GM12878 (cell line): ENCODE data around the gene MYMK. TPM values are rescaled to one million over a fixed set of nuclear protein-coding genes. Genes with fewer than 3 reads are reported as not detected.

Experiments used
- ATAC-seq: fragments of 200-7000 bp; cut with Tn5 transposase; 3 replicates; pipeline ENCODE4 v1.9.1; 2020; ENCODE audit warnings: mild to moderate bottlenecking, moderate library complexity
- BruUV-seq: library from RNA; stranded (reverse); fragments of 400-500 nt; replicated peaks from 2 replicates; lab custom pipeline; 2021; lab: Mats Ljungman, UMichigan
- CTCF ChIA-PET: fragments of 300-600 bp; sonication (Branson Sonifier 250); formaldehyde crosslinking; extraction: SDS; loops from one replicate; lab custom pipeline; 2021; ENCODE audit warnings: inconsistent platforms; lab: Yijun Ruan, JAX
- POLR2A ChIA-PET: fragments of 350-600 bp; formaldehyde crosslinking; extraction: SDS; loops from one replicate; lab custom pipeline; 2021; ENCODE audit warnings: inconsistent platforms; lab: Charles Lee
- RAD21 ChIA-PET: fragments of 300-600 bp; sonication (Branson Sonifier 250); formaldehyde crosslinking; loops from one replicate; lab custom pipeline; 2023; ENCODE audit warnings: antibody characterized with exemption; ENCODE audit not compliant: unreplicated experiment; lab: Charles Lee
- SMC1A ChIA-PET: fragments of 300-600 bp; sonication (Branson Sonifier 250); formaldehyde crosslinking; loops from one replicate; lab custom pipeline; 2023; ENCODE audit not compliant: unreplicated experiment, uncharacterized antibody; lab: Charles Lee
- DNase-seq: peaks from one replicate; pipeline ENCODE4 v3.0.0-alpha.2; 2011; ENCODE audit warnings: low read depth, low spot score
- FAIRE-seq: peaks from 3 replicates; lab custom pipeline; 2011; peaks lifted over from hg19 to GRCh38; lab: Jason Lieb, UNC
- H2AFZ ChIP-seq: 2 replicates; pipeline ENCODE4 v1.6.0; 2011; ENCODE audit warnings: low read depth, low read length, control low read depth; ENCODE audit not compliant: control insufficient read depth
- H3K27ac ChIP-seq: 2 replicates; pipeline ENCODE4 v1.5.1; 2011; ENCODE audit warnings: control low read depth; ENCODE audit not compliant: control insufficient read depth, insufficient read depth
- H3K27me3 ChIP-seq, 2 experiments: replicated peaks in 1 of 2; 2 replicates each; pipeline versions ENCODE4 v1.6.0 to v1.6.1; 2011; ENCODE audit warnings: low read length in 1 of 2; ENCODE audit not compliant: control insufficient read depth in 2 of 2, insufficient read depth in 2 of 2
- H3K36me3 ChIP-seq, 2 experiments: 2 replicates each; pipeline ENCODE4 v1.5.1; 2011; ENCODE audit warnings: low read length in 1 of 2; ENCODE audit not compliant: control insufficient read depth in 2 of 2, insufficient read depth in 2 of 2
- H3K4me1 ChIP-seq: 2 replicates; pipeline ENCODE4 v1.6.1; 2011; ENCODE audit warnings: mild to moderate bottlenecking, low read length, moderate library complexity, mixed read lengths; ENCODE audit not compliant: control insufficient read depth, insufficient read depth
- H3K4me2 ChIP-seq: 2 replicates; pipeline ENCODE4 v1.6.0; 2011; ENCODE audit warnings: control low read depth; ENCODE audit not compliant: control insufficient read depth, insufficient read depth
- H3K4me3 ChIP-seq: fragments of 200-600 bp; sonication (generic); 2 replicates; pipeline ENCODE4 v1.5.1; 2016
- H3K79me2 ChIP-seq: 2 replicates; pipeline ENCODE4 v1.6.0; 2011; ENCODE audit warnings: low read length; ENCODE audit not compliant: control insufficient read depth, insufficient read depth
- H3K9ac ChIP-seq: 2 replicates; pipeline ENCODE4 v1.8.0; 2011; ENCODE audit warnings: low read length, control low read depth, mixed read lengths; ENCODE audit not compliant: control insufficient read depth, insufficient read depth
- H3K9me3 ChIP-seq: replicated peaks from 3 replicates; pipeline ENCODE4 v1.5.1; 2011; ENCODE audit warnings: mild to moderate bottlenecking, low read length; ENCODE audit not compliant: control insufficient read depth, insufficient read depth
- H4K20me1 ChIP-seq: 2 replicates; pipeline ENCODE4 v1.6.0; 2011; ENCODE audit not compliant: control insufficient read depth, insufficient read depth
- CBFB ChIP-seq: IDR thresholded peaks from 2 replicates; pipeline ENCODE4 v1.6.1; 2016; ENCODE audit warnings: antibody characterized with exemption, low read depth
- MYC ChIP-seq: IDR thresholded peaks from 2 replicates; pipeline ENCODE4 v1.6.1; 2011; ENCODE audit warnings: mild to moderate bottlenecking, low read length, moderate library complexity, inconsistent platforms; ENCODE audit not compliant: insufficient read depth, insufficient replicate concordance, insufficient read length, severe bottlenecking
- NBN ChIP-seq: fragments of 450-650 bp; IDR thresholded peaks from 2 replicates; pipeline ENCODE4 v1.6.1; 2016
- NR2C2 ChIP-seq: IDR thresholded peaks from 2 replicates; pipeline ENCODE4 v1.6.1; 2011; ENCODE audit warnings: borderline replicate concordance, low read depth; ENCODE audit not compliant: control insufficient read depth, insufficient read length
- PML ChIP-seq: IDR thresholded peaks from 2 replicates; pipeline ENCODE4 v1.6.1; 2012; ENCODE audit warnings: low read length, inconsistent platforms
- SRF ChIP-seq, 2 experiments: IDR thresholded peaks; 2 replicates each; pipeline ENCODE4 v1.6.1; 2011; ENCODE audit warnings: low read depth in 2 of 2, low read length in 2 of 2, mild to moderate bottlenecking in 1 of 2, moderate library complexity in 1 of 2
- STAT3 ChIP-seq: IDR thresholded peaks from 2 replicates; pipeline ENCODE4 v1.6.1; 2011; ENCODE audit warnings: low read depth, low read length, improper control_type of control experiment
- TCF7 ChIP-seq: IDR thresholded peaks from 2 replicates; pipeline ENCODE4 v1.6.1; 2014; ENCODE audit warnings: antibody characterized with exemption, borderline replicate concordance
- ZBTB40 ChIP-seq: fragments of 450-650 bp; IDR thresholded peaks from 2 replicates; pipeline ENCODE4 v1.6.1; 2016; ENCODE audit warnings: mild to moderate bottlenecking, moderate library complexity, borderline replicate concordance
- ZNF24 ChIP-seq: fragments of 450-650 bp; IDR thresholded peaks from 2 replicates; pipeline ENCODE4 v1.6.1; 2017; ENCODE audit warnings: antibody characterized with exemption, mild to moderate bottlenecking
- ZNF274 ChIP-seq: IDR thresholded peaks from one replicate; pipeline ENCODE4 v1.8.0; 2011; ENCODE audit not compliant: insufficient read length, insufficient read depth
- WGBS: methylation state at CpG from one replicate; pipeline ENCODE4 v1.1.6; 2016; ENCODE audit warnings: low lambda C conversion rate; ENCODE audit not compliant: insufficient replicate concordance, insufficient coverage; ENCODE audit errors: missing lambda C conversion rate; 5-methylcytosine and 5-hydroxymethylcytosine counted together
- in situ Hi-C: fragments of 300-500 bp; cut with MboI; formaldehyde crosslinking; loops from 9 replicates; pipeline ENCODE4 v1.14.3; 2018; ENCODE audit warnings: mixed read lengths
- intact Hi-C: fragments of 100-400 bp; cut with micrococcal nuclease; formaldehyde crosslinking; loops from one replicate; pipeline ENCODE4 v1.14.2; 2022; ENCODE audit not compliant: unreplicated experiment
- polyA plus RNA-seq, 11 experiments: library from polyadenylated mRNA; depleted of rRNA in 4 of 11; unstranded in 6 of 11; stranded (reverse) in 5 of 11; fragments of >200 nt; fragmentation: Nextera tagmentation in 4 of 11; fragmentation: Illumina TruSeq in 1 of 11; extraction: Ambion mirVana in 4 of 11; extraction: Trizol in 1 of 11; gene quantifications; 1 replicate in 1 of 11; 2 replicates in 10 of 11; pipeline versions ENCODE4 v1.2.1 to v1.2.3, GENCODE V29; 2011 to 2016; ENCODE audit warnings: inconsistent platforms in 2 of 11, missing spikeins in 2 of 11, low read depth in 1 of 11
- total RNA-seq, 4 experiments: library from RNA; depleted of rRNA in 3 of 4; stranded (reverse); fragments of >200 nt in 3 of 4; fragmentation: Illumina TruSeq in 1 of 4; extraction: Trizol in 1 of 4; gene quantifications; 2 replicates each; pipeline versions ENCODE4 v1.2.1 to v1.2.3, GENCODE V29; 2013 to 2021

The MYMK gene
- total and polyA plus RNA-seq, 10 of the 15 experiments (the other 5 are each of a cell fraction or from before 2014, with no cell fraction given), result not detected

- POLR2A ChIA-PET, result interaction anchor here (0.6 kb wide), 1 partner anchor 20 kb away, joined by 3 read pairs; no protein-coding TSS in a partner anchor
- CTCF ChIA-PET, result no interaction called here
- H3K4me1 ChIP-seq, result no peaks in the 10 kb centered on the region; the same call in 1 of the 2 replicates
- peaks cover 8% of the 10 kb centered on the region in 2 experiments; a peak in 2 of 4 replicates for H3K27me3 ChIP-seq
- no peaks in the 10 kb centered on the region for H4K20me1 ChIP-seq
- H3K9me3 ChIP-seq, result no peaks in the 10 kb centered on the region
- no peak for TF ChIP-seq TCF7
- TF ChIP-seq STAT3, result no peak
- no peak for TF ChIP-seq ZNF274
- TF ChIP-seq ZNF24, result no peak
- no peak for TF ChIP-seq MYC
- no peak for TF ChIP-seq ZBTB40
- TF ChIP-seq SRF (IDR thresholded peaks at IDR 0.05; ENCODE audit: low read depth in 2 of 2, low read length in 2 of 2), result no peak
- TF ChIP-seq PML, result no peak
- TF ChIP-seq NR2C2, result no peak
- TF ChIP-seq CBFB, result no peak
- TF ChIP-seq NBN, result no peak
- 27% methylated on average over 9 of the region's 9 CpGs for WGBS
- H3K4me3 ChIP-seq, result no peak overlapping the region
- no peak overlapping the region for H2AFZ ChIP-seq
- intact Hi-C loops, result no loop called here
- RAD21 ChIA-PET, result no interaction called here
- no peak overlapping the region for H3K9ac ChIP-seq
- no peak for ATAC-seq
- SMC1A ChIA-PET, result no interaction called here
- DNase-seq, result no peak
- H3K27ac ChIP-seq, result no peak overlapping the region
- H3K36me3 ChIP-seq, result no peaks in the 10 kb centered on the region
- no peak for FAIRE-seq
- H3K79me2 ChIP-seq, result no peaks in the 10 kb centered on the region
- no peak overlapping the region for H3K4me2 ChIP-seq
- in situ Hi-C loops, result loop anchor here (5.0 to 25.0 kb wide), 2 partner anchors 476 to 561 kb away; no protein-coding TSS in a partner anchor
- no TSS peak for BruUV-seq
These were observed 11.8 kb upstream of the MYMK start for GRCh38 chr9:133536536-133536935.
